ENCODE measurements around the gene SPTBN2.

DNA sequence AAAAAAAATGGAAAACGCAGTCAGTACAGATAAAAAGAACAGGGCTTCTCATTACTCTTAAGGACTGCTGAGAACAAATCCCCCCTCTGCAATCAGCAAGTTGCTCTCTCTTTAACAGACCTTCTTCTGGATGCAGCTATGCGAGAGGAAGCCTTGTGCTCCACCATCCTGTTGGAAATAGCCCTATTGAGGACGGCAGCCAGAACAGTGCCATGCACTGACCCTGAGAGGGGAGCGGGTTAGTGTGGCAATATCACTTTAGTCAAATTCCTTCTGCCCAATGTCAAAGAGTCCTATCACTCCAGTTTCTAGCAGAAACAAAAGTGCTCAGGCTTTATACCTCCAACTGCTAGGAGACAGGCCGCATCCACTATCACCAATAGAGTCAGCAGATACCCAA lies 58.2 kb downstream of the SPTBN2 start:
- no peak for TF ChIP-seq ATF2 (IDR thresholded peaks at IDR 0.05; ENCODE audit: low read length)
- TF ChIP-seq, protein P1, sequence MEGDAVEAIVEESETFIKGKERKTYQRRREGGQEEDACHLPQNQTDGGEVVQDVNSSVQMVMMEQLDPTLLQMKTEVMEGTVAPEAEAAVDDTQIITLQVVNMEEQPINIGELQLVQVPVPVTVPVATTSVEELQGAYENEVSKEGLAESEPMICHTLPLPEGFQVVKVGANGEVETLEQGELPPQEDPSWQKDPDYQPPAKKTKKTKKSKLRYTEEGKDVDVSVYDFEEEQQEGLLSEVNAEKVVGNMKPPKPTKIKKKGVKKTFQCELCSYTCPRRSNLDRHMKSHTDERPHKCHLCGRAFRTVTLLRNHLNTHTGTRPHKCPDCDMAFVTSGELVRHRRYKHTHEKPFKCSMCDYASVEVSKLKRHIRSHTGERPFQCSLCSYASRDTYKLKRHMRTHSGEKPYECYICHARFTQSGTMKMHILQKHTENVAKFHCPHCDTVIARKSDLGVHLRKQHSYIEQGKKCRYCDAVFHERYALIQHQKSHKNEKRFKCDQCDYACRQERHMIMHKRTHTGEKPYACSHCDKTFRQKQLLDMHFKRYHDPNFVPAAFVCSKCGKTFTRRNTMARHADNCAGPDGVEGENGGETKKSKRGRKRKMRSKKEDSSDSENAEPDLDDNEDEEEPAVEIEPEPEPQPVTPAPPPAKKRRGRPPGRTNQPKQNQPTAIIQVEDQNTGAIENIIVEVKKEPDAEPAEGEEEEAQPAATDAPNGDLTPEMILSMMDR (IDR thresholded peaks at IDR 0.05; ENCODE audit: control extremely low read depth in 1 of 3, insufficient read depth in 1 of 3, low read depth in 1 of 3, low read length in 3 of 3): no peak

All from H1 (cell line).